Endothelial cell of umbilical vein (primary cell): Measurements from ENCODE around the gene BTN2A1. TPM values are rescaled to one million over a fixed set of nuclear protein-coding genes. Genes with fewer than 3 reads are reported as not detected.

Source experiments
- BruUV-seq: library from RNA; stranded (reverse); fragments of 400-500 nt; replicated peaks from 2 replicates; lab custom pipeline; 2021; lab: Mats Ljungman, UMichigan
- CTCF ChIA-PET: fragments of 300-600, 350-600 bp; sonication (Branson Sonifier 250); formaldehyde crosslinking; loops from one replicate; lab custom pipeline; 2021; ENCODE audit warnings: antibody characterized with exemption, inconsistent platforms; lab: Charles Lee
- POLR2A ChIA-PET: fragments of 300-600, 350-600 bp; sonication (Branson Sonifier 250); formaldehyde crosslinking; loops from one replicate; lab custom pipeline; 2021; ENCODE audit warnings: antibody characterized with exemption, inconsistent platforms; lab: Charles Lee
- DNase-seq: peaks from one replicate; pipeline ENCODE4 v3.0.0-alpha.2; 2011; ENCODE audit warnings: low read depth, low spot score
- FAIRE-seq: peaks from 2 replicates; lab custom pipeline; 2011; peaks lifted over from hg19 to GRCh38; lab: Jason Lieb, UNC
- H2AFZ ChIP-seq: 2 replicates; pipeline ENCODE4 v1.6.0; 2012; ENCODE audit warnings: low read depth, low read length, control low read depth, inconsistent platforms
- H3K27ac ChIP-seq: 2 replicates; pipeline ENCODE4 v1.5.1; 2011; ENCODE audit warnings: low read depth, mild to moderate bottlenecking, control low read depth, low read length, moderate library complexity; ENCODE audit not compliant: insufficient read depth
- H3K27me3 ChIP-seq, 2 experiments: 2 replicates each; pipeline versions ENCODE4 v1.6.0 to v1.6.1; 2011; ENCODE audit warnings: low read length in 2 of 2, mixed read lengths in 1 of 2; ENCODE audit not compliant: control insufficient read depth in 2 of 2, insufficient read depth in 2 of 2
- H3K36me3 ChIP-seq, 2 experiments: 2 replicates in 1 of 2; 3 replicates in 1 of 2; pipeline ENCODE4 v1.5.1; 2011; ENCODE audit warnings: low read length in 2 of 2, mild to moderate bottlenecking in 1 of 2, moderate library complexity in 1 of 2; ENCODE audit not compliant: control insufficient read depth in 2 of 2, insufficient read depth in 2 of 2; ENCODE audit errors: extremely low read depth in 1 of 2
- H3K4me1 ChIP-seq: 3 replicates; pipeline ENCODE4 v1.5.1; 2011; ENCODE audit warnings: mild to moderate bottlenecking, low read length; ENCODE audit not compliant: control insufficient read depth, insufficient read depth; ENCODE audit errors: extremely low read depth
- H3K4me2 ChIP-seq: 2 replicates; pipeline ENCODE4 v1.6.1; 2011; ENCODE audit warnings: low read length, control low read depth, mixed read lengths; ENCODE audit not compliant: insufficient read depth
- H3K4me3 ChIP-seq, 3 experiments: fragments of 200-600 bp in 1 of 3; sonication (generic), shearing (Covaris generic) in 1 of 3; replicated peaks in 1 of 3; 2 replicates each; pipeline ENCODE4 v1.5.1; 2011 to 2016; ENCODE audit warnings: control low read depth in 3 of 3, low read length in 3 of 3, mild to moderate bottlenecking in 2 of 3, inconsistent platforms in 1 of 3, low read depth in 1 of 3, moderate library complexity in 1 of 3; ENCODE audit not compliant: insufficient read depth in 1 of 3
- H3K79me2 ChIP-seq: 2 replicates; pipeline ENCODE4 v1.6.0; 2012; ENCODE audit warnings: low read length, inconsistent platforms; ENCODE audit not compliant: control insufficient read depth, insufficient read depth
- H3K9ac ChIP-seq: replicated peaks from 2 replicates; pipeline ENCODE3; 2011; ENCODE audit warnings: low read length, control low read depth; ENCODE audit not compliant: insufficient read depth; ENCODE audit errors: extremely low read depth
- H3K9me1 ChIP-seq: replicated peaks from 3 replicates; pipeline ENCODE4 v1.6.0; 2011; ENCODE audit warnings: mild to moderate bottlenecking, low read length; ENCODE audit not compliant: control insufficient read depth, insufficient read depth; ENCODE audit errors: extremely low read depth
- H3K9me3 ChIP-seq: replicated peaks from 2 replicates; pipeline ENCODE4 v1.5.1; 2012; ENCODE audit warnings: low read length, inconsistent platforms; ENCODE audit not compliant: control insufficient read depth, insufficient read depth
- H4K20me1 ChIP-seq: replicated peaks from 2 replicates; pipeline ENCODE3; 2011; ENCODE audit warnings: mild to moderate bottlenecking, low read length; ENCODE audit not compliant: control insufficient read depth, insufficient read depth; ENCODE audit errors: extremely low read depth
- EZH2 ChIP-seq: IDR thresholded peaks from 2 replicates; pipeline ENCODE4 v1.6.1; 2012; ENCODE audit warnings: borderline replicate concordance, low read depth, mild to moderate bottlenecking, moderate library complexity, low read length, inconsistent platforms; ENCODE audit not compliant: severe bottlenecking
- FOS ChIP-seq: IDR thresholded peaks from 2 replicates; pipeline ENCODE4 v1.6.1; 2011; ENCODE audit warnings: mild to moderate bottlenecking, low read length, moderate library complexity, borderline replicate concordance; ENCODE audit not compliant: insufficient read depth
- GATA2 ChIP-seq: IDR thresholded peaks from 2 replicates; pipeline ENCODE4 v1.7.0; 2011; ENCODE audit warnings: low read depth, mild to moderate bottlenecking, moderate library complexity, mixed read lengths, low read length; ENCODE audit not compliant: insufficient read length, insufficient read depth
- JUN ChIP-seq: IDR thresholded peaks from 2 replicates; pipeline ENCODE4 v1.6.1; 2011; ENCODE audit warnings: borderline replicate concordance, low read depth; ENCODE audit not compliant: insufficient read length, insufficient read depth
- MYC ChIP-seq: IDR thresholded peaks from one replicate; pipeline ENCODE4 v1.6.1; 2011; ENCODE audit warnings: mild to moderate bottlenecking, low read depth, low read length
- POLR2A ChIP-seq: IDR thresholded peaks from 2 replicates; pipeline ENCODE4 v1.6.1; 2012; ENCODE audit warnings: low read depth, mild to moderate bottlenecking, control low read depth, low read length
- POLR2AphosphoS5 ChIP-seq: IDR thresholded peaks from 2 replicates; pipeline ENCODE4 v1.6.1; 2012; ENCODE audit warnings: low read depth, mild to moderate bottlenecking, control low read depth, low read length, moderate library complexity; ENCODE audit not compliant: insufficient read depth
- dilution Hi-C: fragments of 300-500 bp; cut with MboI; formaldehyde crosslinking; loops from one replicate; pipeline ENCODE4 v1.15.0; 2019; ENCODE audit warnings: low sequenced_read_pairs; ENCODE audit not compliant: extremely low pct_ligation_motif_present
- intact Hi-C: fragments of 100-400 bp; cut with micrococcal nuclease; formaldehyde crosslinking; loops from one replicate; pipeline ENCODE4 v1.10.0; 2022
- polyA plus RNA-seq, 4 experiments: library from polyadenylated mRNA; depleted of rRNA in 3 of 4; stranded (reverse) in 3 of 4; unstranded in 1 of 4; fragments of >200 nt; gene quantifications; 2 replicates each; pipeline versions ENCODE4 v1.2.1 to v1.2.3, GENCODE V29; 2011 to 2012; ENCODE audit warnings: missing spikeins in 1 of 4
- total RNA-seq: library from RNA; stranded (reverse); gene quantifications from 2 replicates; pipeline ENCODE4 v1.2.3, GENCODE V29; 2021
- TF ChIP-seq, protein P1 (sequence below): IDR thresholded peaks from 2 replicates; pipeline ENCODE4 v1.6.1; 2011; ENCODE audit not compliant: insufficient read depth, insufficient read length
- TF ChIP-seq, protein P2 (sequence below), 2 donors: IDR thresholded peaks; 1 replicate in 1 of 2; 2 replicates in 1 of 2; pipeline ENCODE4 v1.5.1; 2011; ENCODE audit warnings: low read length in 2 of 2, mild to moderate bottlenecking in 2 of 2, moderate library complexity in 2 of 2, control low read depth in 1 of 2, inconsistent platforms in 1 of 2, low read depth in 1 of 2; ENCODE audit not compliant: insufficient read depth in 1 of 2; ENCODE audit errors: extremely low read depth in 1 of 2

Gene BTN2A1
- total and polyA plus RNA-seq, 2 donors (not counting 3 experiments of a cell fraction or from before 2014, with no cell fraction given) = 25.1 to 31.9 TPM

DNA sequence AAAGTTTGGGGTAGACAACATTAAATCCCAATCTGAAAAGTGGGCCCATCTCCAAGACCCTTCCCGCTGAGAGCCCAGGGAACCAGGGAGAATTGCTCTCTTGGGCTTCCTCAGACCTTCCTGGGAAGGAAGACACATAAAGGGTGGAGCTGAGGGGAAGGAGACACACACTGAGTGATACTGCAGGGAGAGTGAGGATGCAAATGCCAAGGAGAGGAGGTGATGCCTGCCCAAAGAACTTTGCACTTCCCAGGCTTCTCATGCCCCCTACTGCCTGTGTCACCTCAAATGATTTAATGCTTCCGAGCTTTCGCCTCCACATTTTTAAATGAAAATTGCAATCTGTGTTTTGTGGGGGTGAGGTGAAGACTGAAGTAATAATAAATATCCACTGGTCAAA, 7.5 kb upstream of the BTN2A1 start:
- Histone ChIP-seq H3K27ac (no peak overlapping the region), H3K4me1 (peaks cover 3% of the 10 kb centered on the region), H3K27me3 (no peaks in the 10 kb centered on the region), H3K9me1 (no peaks in the 10 kb centered on the region), H3K79me2 (no peaks in the 10 kb centered on the region), H3K9me3 (no peaks in the 10 kb centered on the region), H3K4me3 (no peak overlapping the region), H4K20me1 (no peaks in the 10 kb centered on the region), H3K4me2 (no peak overlapping the region), H3K9ac (no peak overlapping the region), H3K36me3 (no peaks in the 10 kb centered on the region), H2AFZ (no peak overlapping the region)
- ChIA-PET CTCF (no interaction called here), POLR2A (no interaction called here)
- dilution Hi-C loops = no loop called here
- no TSS peak for BruUV-seq
- TF ChIP-seq JUN (no peak), FOS (no peak), GATA2 (no peak), POLR2A (no peak), POLR2AphosphoS5 (no peak), EZH2 (no peak), MYC (no peak)
- TF ChIP-seq, protein P1, sequence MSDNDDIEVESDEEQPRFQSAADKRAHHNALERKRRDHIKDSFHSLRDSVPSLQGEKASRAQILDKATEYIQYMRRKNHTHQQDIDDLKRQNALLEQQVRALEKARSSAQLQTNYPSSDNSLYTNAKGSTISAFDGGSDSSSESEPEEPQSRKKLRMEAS = no peak
- TF ChIP-seq, protein P2, sequence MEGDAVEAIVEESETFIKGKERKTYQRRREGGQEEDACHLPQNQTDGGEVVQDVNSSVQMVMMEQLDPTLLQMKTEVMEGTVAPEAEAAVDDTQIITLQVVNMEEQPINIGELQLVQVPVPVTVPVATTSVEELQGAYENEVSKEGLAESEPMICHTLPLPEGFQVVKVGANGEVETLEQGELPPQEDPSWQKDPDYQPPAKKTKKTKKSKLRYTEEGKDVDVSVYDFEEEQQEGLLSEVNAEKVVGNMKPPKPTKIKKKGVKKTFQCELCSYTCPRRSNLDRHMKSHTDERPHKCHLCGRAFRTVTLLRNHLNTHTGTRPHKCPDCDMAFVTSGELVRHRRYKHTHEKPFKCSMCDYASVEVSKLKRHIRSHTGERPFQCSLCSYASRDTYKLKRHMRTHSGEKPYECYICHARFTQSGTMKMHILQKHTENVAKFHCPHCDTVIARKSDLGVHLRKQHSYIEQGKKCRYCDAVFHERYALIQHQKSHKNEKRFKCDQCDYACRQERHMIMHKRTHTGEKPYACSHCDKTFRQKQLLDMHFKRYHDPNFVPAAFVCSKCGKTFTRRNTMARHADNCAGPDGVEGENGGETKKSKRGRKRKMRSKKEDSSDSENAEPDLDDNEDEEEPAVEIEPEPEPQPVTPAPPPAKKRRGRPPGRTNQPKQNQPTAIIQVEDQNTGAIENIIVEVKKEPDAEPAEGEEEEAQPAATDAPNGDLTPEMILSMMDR (IDR thresholded peaks at IDR 0.05; ENCODE audit: extremely low read depth in 1 of 2, insufficient read depth in 1 of 2, low read depth in 1 of 2, low read length in 2 of 2) = no peak
- intact Hi-C loops = no loop called here
- FAIRE-seq (no peak), DNase-seq (no peak)
